Neuronal stem cell (in vitro differentiated cells): ENCODE results near the gene TAL2.

Source experiments
- DNase-seq: peaks from one replicate; pipeline ENCODE4 v3.0.0-alpha.2; 2013; ENCODE audit warnings: low spot score
- H2AFZ ChIP-seq: one replicate; pipeline ENCODE4 v1.6.1; 2013; ENCODE audit warnings: mild to moderate bottlenecking, low read length, inconsistent platforms
- H2AK5ac ChIP-seq: 2 replicates; pipeline ENCODE4 v1.6.1; 2013; ENCODE audit warnings: low read depth, mild to moderate bottlenecking, inconsistent platforms, low read length, moderate library complexity, mixed read lengths
- H2BK120ac ChIP-seq: 2 replicates; pipeline ENCODE4 v1.6.1; 2013; ENCODE audit warnings: low read depth, mild to moderate bottlenecking, inconsistent platforms, low read length, moderate library complexity, mixed read lengths
- H2BK12ac ChIP-seq: one replicate; pipeline ENCODE4 v1.6.1; 2013; ENCODE audit warnings: low read length, inconsistent platforms
- H2BK15ac ChIP-seq: 2 replicates; pipeline ENCODE4 v1.6.1; 2013; ENCODE audit warnings: mild to moderate bottlenecking, low read length, inconsistent platforms, mixed read lengths
- H2BK5ac ChIP-seq: one replicate; pipeline ENCODE4 v1.6.1; 2013; ENCODE audit warnings: inconsistent platforms, mild to moderate bottlenecking, low read length, moderate library complexity
- H3K14ac ChIP-seq: one replicate; pipeline ENCODE4 v1.6.1; 2013; ENCODE audit warnings: low read length, inconsistent platforms
- H3K18ac ChIP-seq: 2 replicates; pipeline ENCODE4 v1.6.1; 2013; ENCODE audit warnings: low read length, inconsistent platforms
- H3K23ac ChIP-seq: 2 replicates; pipeline ENCODE4 v1.6.1; 2013; ENCODE audit warnings: low read depth, mild to moderate bottlenecking, mixed read lengths, low read length, inconsistent platforms; ENCODE audit not compliant: poor library complexity
- H3K27ac ChIP-seq: replicated peaks from 3 replicates; pipeline ENCODE4 v1.5.1; 2013; ENCODE audit warnings: low read length, inconsistent platforms
- H3K27me3 ChIP-seq, 3 experiments: 2 replicates each; pipeline ENCODE4 v1.6.1; 2013; ENCODE audit warnings: low read length in 3 of 3, mild to moderate bottlenecking in 2 of 3, inconsistent platforms in 1 of 3, low read depth in 1 of 3, mixed read lengths in 1 of 3, moderate library complexity in 1 of 3; ENCODE audit not compliant: control insufficient read depth in 3 of 3, insufficient read depth in 3 of 3
- H3K36me3 ChIP-seq, 2 donors: replicated peaks in 1 of 2; 2 replicates each; pipeline ENCODE4 v1.6.1; 2013; ENCODE audit warnings: low read length in 2 of 2; ENCODE audit not compliant: control insufficient read depth in 2 of 2, insufficient read depth in 2 of 2
- H3K4ac ChIP-seq: 2 replicates; pipeline ENCODE4 v1.6.1; 2013; ENCODE audit warnings: inconsistent platforms, mild to moderate bottlenecking, low read length, moderate library complexity
- H3K4me1 ChIP-seq, 2 donors: 1 replicate in 1 of 2; 2 replicates in 1 of 2; pipeline ENCODE4 v1.6.1; 2013; ENCODE audit warnings: low read length in 2 of 2, low read depth in 1 of 2; ENCODE audit not compliant: control insufficient read depth in 2 of 2, insufficient read depth in 1 of 2
- H3K4me2 ChIP-seq: one replicate; pipeline ENCODE4 v1.6.1; 2013; ENCODE audit warnings: mild to moderate bottlenecking, low read length, inconsistent platforms; ENCODE audit not compliant: insufficient read depth, poor library complexity, severe bottlenecking
- H3K4me3 ChIP-seq, 2 donors: 2 replicates each; pipeline ENCODE4 v1.5.1; 2013; ENCODE audit warnings: low read length in 2 of 2, mild to moderate bottlenecking in 2 of 2, inconsistent platforms in 1 of 2, moderate library complexity in 1 of 2
- H3K79me1 ChIP-seq: one replicate; pipeline ENCODE4 v1.6.1; 2013; ENCODE audit warnings: low read depth, mild to moderate bottlenecking, inconsistent platforms, low read length, moderate library complexity
- H3K9ac ChIP-seq: one replicate; pipeline ENCODE4 v1.6.1; 2013; ENCODE audit warnings: mild to moderate bottlenecking, low read depth, low read length, inconsistent platforms; ENCODE audit not compliant: poor library complexity
- H3K9me3 ChIP-seq, 2 donors: replicated peaks in 1 of 2; 2 replicates each; pipeline versions ENCODE3 to v1.6.1; 2013; ENCODE audit warnings: low read length in 2 of 2, mild to moderate bottlenecking in 2 of 2, inconsistent platforms in 1 of 2, low read depth in 1 of 2, mixed read lengths in 1 of 2, moderate library complexity in 1 of 2; ENCODE audit not compliant: control insufficient read depth in 2 of 2, insufficient read depth in 1 of 2
- H4K8ac ChIP-seq: one replicate; pipeline ENCODE4 v1.6.1; 2013; ENCODE audit warnings: low read depth, mild to moderate bottlenecking, inconsistent platforms, low read length, moderate library complexity
- H4K91ac ChIP-seq: one replicate; pipeline ENCODE4 v1.6.1; 2013; ENCODE audit warnings: low read length, low read depth, mild to moderate bottlenecking, inconsistent platforms; ENCODE audit not compliant: poor library complexity
- WGBS, 2 donors: extraction: QIAGEN DNeasy Blood & Tissue Kit; methylation state at CpG; one replicate each; pipeline ENCODE4 v1.1.7; 2013; ENCODE audit warnings: missing lambda C conversion rate in 2 of 2, mixed read lengths in 1 of 2; ENCODE audit not compliant: insufficient read length in 2 of 2, insufficient replicate concordance in 1 of 2; ENCODE audit errors: extremely low coverage in 2 of 2; 5-methylcytosine and 5-hydroxymethylcytosine counted together

The TAL2 gene

GRCh38 chr9:105694848-105695581 is 32.8 kb downstream of the TAL2 start:
- peak overlapping the region; percentile 83 for H3K4me2 ChIP-seq
- H2BK120ac ChIP-seq = peak overlapping the region; percentile 78
- no peak overlapping the region for H3K4ac ChIP-seq
- peak overlapping the region; percentile 51 for H3K14ac ChIP-seq
- H3K23ac ChIP-seq = peak overlapping the region; percentile 65
- DNase-seq = peak; percentile 55
- H2BK12ac ChIP-seq = no peak overlapping the region
- H3K9me3 ChIP-seq = no peaks in the 10 kb centered on the region
- peak overlapping the region; percentile 32 for H2BK5ac ChIP-seq
- peak overlapping the region; percentile 92 for H2AFZ ChIP-seq
- H4K8ac ChIP-seq = no peak overlapping the region
- WGBS, 2 donors = no CpG with 5 or more reads among the region's 42 CpGs
- no peak overlapping the region for H4K91ac ChIP-seq
- no peaks in the 10 kb centered on the region for H3K36me3 ChIP-seq
- H3K79me1 ChIP-seq = no peaks in the 10 kb centered on the region
- H3K9ac ChIP-seq = peak overlapping the region; percentile 89
- H3K4me1 ChIP-seq = peaks cover 4 to 6% of the 10 kb centered on the region in 2 donors
- H3K27me3 ChIP-seq = peaks cover 0 to 11% (median 8%) of the 10 kb centered on the region in 3 experiments
- peak overlapping the region; percentile 69 to 98 for H3K4me3 ChIP-seq
- H2AK5ac ChIP-seq = peak overlapping the region; percentile 86
- H3K27ac ChIP-seq = peak overlapping the region; percentile 9
- H3K18ac ChIP-seq = peak overlapping the region; percentile 93
- peak overlapping the region; percentile 99 for H2BK15ac ChIP-seq

- H3K79me1 ChIP-seq = no peaks in the 10 kb centered on the region
- no peaks in the 10 kb centered on the region for H3K36me3 ChIP-seq
- H3K4ac ChIP-seq = no peak overlapping the region
- no peak overlapping the region for H2AK5ac ChIP-seq
- no peak overlapping the region for H4K91ac ChIP-seq
- peak overlapping the region in 1 of 2 donors; percentile 69 for H3K4me3 ChIP-seq
- no peak overlapping the region for H3K23ac ChIP-seq
- no peak overlapping the region for H2BK15ac ChIP-seq
- no peak overlapping the region for H3K14ac ChIP-seq
- H3K18ac ChIP-seq = no peak overlapping the region
- WGBS, 2 donors = no CpG with 5 or more reads among the region's 12 CpGs
- no peaks in the 10 kb centered on the region for H3K9me3 ChIP-seq
- H2BK5ac ChIP-seq = no peak overlapping the region
- no peak overlapping the region for H2AFZ ChIP-seq
- no peak overlapping the region for H2BK12ac ChIP-seq
- no peak overlapping the region for H3K4me2 ChIP-seq
- H3K27ac ChIP-seq = no peak overlapping the region
- no peak for DNase-seq
- H3K9ac ChIP-seq = no peak overlapping the region
- no peak overlapping the region for H4K8ac ChIP-seq
- H3K27me3 ChIP-seq = peaks cover 0 to 11% (median 8%) of the 10 kb centered on the region in 3 experiments
- H3K4me1 ChIP-seq = peaks cover 4 to 6% of the 10 kb centered on the region in 2 donors
- no peak overlapping the region for H2BK120ac ChIP-seq
These were observed 34.0 kb downstream of the TAL2 start for GRCh38 chr9:105696219-105696793.

- no peak overlapping the region for H2BK5ac ChIP-seq
- H2AFZ ChIP-seq = no peak overlapping the region
- no peak overlapping the region for H2BK12ac ChIP-seq
- H2BK120ac ChIP-seq = no peak overlapping the region
- peaks cover 0 to 4% of the 10 kb centered on the region in 2 donors for H3K9me3 ChIP-seq
- no peak overlapping the region for H3K4me3 ChIP-seq
- no CpG with 5 or more reads among the region's 4 CpGs for WGBS, 2 donors
- peaks cover 3 to 4% of the 10 kb centered on the region in 2 donors for H3K36me3 ChIP-seq
- no peak overlapping the region for H3K18ac ChIP-seq
- H3K14ac ChIP-seq = no peak overlapping the region
- no peak overlapping the region for H4K91ac ChIP-seq
- no peaks in the 10 kb centered on the region for H3K79me1 ChIP-seq
- no peak overlapping the region for H3K9ac ChIP-seq
- peaks cover 0 to 9% (median 8%) of the 10 kb centered on the region in 3 experiments for H3K27me3 ChIP-seq
- peaks cover 4 to 6% of the 10 kb centered on the region in 2 donors for H3K4me1 ChIP-seq
- H3K27ac ChIP-seq = no peak overlapping the region
- H2AK5ac ChIP-seq = no peak overlapping the region
- no peak overlapping the region for H4K8ac ChIP-seq
- H2BK15ac ChIP-seq = no peak overlapping the region
- DNase-seq = no peak
- H3K4me2 ChIP-seq = no peak overlapping the region
- no peak overlapping the region for H3K4ac ChIP-seq
- no peak overlapping the region for H3K23ac ChIP-seq
These were observed 35.6 kb downstream of the TAL2 start for GRCh38 chr9:105697871-105698270.

GRCh38 chr9:105698348-105698870 is 36.2 kb downstream of the TAL2 start:
- DNase-seq = no peak
- H2BK15ac ChIP-seq = no peak overlapping the region

More at GRCh38 chr9:105698348-105698870, 36.2 kb downstream of the TAL2 start:
- H2BK12ac ChIP-seq = no peak overlapping the region
- no peak overlapping the region for H3K4ac ChIP-seq
- H2BK120ac ChIP-seq = no peak overlapping the region
- peaks cover 3 to 7% of the 10 kb centered on the region in 2 donors for H3K36me3 ChIP-seq
- H3K18ac ChIP-seq = no peak overlapping the region
- H3K14ac ChIP-seq = no peak overlapping the region
- H3K9ac ChIP-seq = no peak overlapping the region
- no peak overlapping the region for H2AFZ ChIP-seq
- H3K4me1 ChIP-seq = peaks cover 4 to 5% of the 10 kb centered on the region in 2 donors
- H3K4me2 ChIP-seq = no peak overlapping the region
- H2AK5ac ChIP-seq = no peak overlapping the region
- H3K4me3 ChIP-seq = no peak overlapping the region
- peaks cover 0 to 7% (median 3%) of the 10 kb centered on the region in 3 experiments for H3K27me3 ChIP-seq
- H4K91ac ChIP-seq = no peak overlapping the region
- H3K9me3 ChIP-seq = peaks cover 0 to 5% of the 10 kb centered on the region in 2 donors
- no peak overlapping the region for H4K8ac ChIP-seq
- H3K27ac ChIP-seq = no peak overlapping the region
- no CpG with 5 or more reads among the region's 1 CpG for WGBS, 2 donors
- no peak overlapping the region for H2BK5ac ChIP-seq
- no peaks in the 10 kb centered on the region for H3K79me1 ChIP-seq
- no peak overlapping the region for H3K23ac ChIP-seq
